Renal cortex interstitium (tissue), 11 donors: Measurements from ENCODE around the gene CUL7. TPM values are rescaled to one million over a fixed set of nuclear protein-coding genes. Genes with fewer than 3 reads are reported as not detected.

Experiments
- DNase-seq, 11 donors: peaks; one replicate each; pipeline ENCODE4 v3.0.0-alpha.2; 2013; ENCODE audit warnings: low read depth in 9 of 11, low spot score in 4 of 11; ENCODE audit errors: extremely low read depth in 1 of 11
- polyA plus RNA-seq, 3 donors: library from polyadenylated mRNA; unstranded; fragments of 120-200 nt; gene quantifications; one replicate each; pipeline ENCODE4 v1.2.1, GENCODE V29; 2013; ENCODE audit not compliant: insufficient read length in 3 of 3

Gene CUL7
- polyA plus RNA-seq, 3 donors: 47.5 to 57.8 (median 57.7) TPM

- no peak for DNase-seq
These were observed 21.3 kb downstream of the CUL7 start for GRCh38 chr6:43032326-43032725.

DNA sequence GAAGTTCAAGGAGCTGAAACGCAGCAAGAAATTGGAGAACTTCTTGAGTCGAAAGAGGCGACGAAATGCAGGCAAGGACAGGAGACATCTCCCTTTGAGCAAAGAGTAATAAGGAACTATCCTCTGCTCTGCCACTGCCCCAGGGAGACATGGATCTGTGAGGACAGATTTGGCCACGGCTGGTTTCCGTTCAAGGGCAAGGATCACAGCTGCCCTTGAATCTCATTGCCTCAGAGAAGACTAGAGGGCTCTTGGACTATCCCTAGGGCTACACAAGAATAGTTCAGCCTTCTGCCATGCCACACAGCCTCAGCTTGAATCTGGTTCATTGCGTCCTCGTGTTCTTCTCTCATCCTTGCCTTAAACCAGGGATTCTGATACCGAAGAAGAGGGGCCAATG lies 24.5 kb downstream of the CUL7 start:
- DNase-seq: no peak

GRCh38 chr6:43026365-43026764 lies 27.3 kb downstream of the CUL7 start:
- DNase-seq: no peak

- DNase-seq: no peak
These were observed 29.2 kb downstream of the CUL7 start for GRCh38 chr6:43024436-43024835.

DNA sequence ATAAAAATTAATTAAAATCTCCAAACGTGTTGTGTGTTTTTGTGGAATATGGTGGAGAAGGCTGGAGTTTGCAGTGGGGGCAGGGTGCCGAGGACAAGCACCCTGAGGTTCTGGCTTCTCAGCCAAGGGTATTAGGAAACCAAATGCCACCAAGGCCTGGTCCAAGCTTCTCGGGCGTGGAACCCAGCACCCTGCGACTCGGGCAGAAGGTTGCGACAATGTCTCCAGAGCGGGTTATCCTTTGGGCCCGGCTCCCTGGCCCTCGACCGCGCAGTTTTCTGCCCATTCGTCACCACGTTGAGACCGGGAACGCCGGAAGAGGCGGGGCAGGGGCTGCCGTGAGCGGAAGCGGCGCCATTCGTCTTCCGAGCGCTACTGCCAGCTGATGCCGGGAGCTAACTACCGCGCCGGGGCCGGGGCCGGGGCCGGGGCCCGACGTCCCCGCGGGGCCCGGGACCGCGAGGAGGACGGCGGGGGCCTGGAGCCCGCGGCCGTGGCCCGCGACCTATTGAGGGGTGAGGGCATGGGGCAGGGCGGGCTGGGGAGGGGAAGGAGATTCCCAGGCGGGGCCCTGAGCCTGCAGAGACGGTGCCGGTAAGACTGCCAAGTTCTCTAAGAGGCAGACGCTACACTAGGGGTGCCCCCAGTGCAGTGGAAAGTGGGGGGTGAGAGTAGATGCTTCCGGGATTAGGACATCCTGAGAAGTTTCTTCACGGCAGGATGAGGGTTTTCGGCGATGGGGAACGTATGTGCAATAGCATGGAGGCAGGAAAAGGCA lies 32.2 kb downstream of the CUL7 start, which contains the start of gene RRP36:
Gene RRP36 (plus strand): TSS at position 354 of the 778 bp plus-strand sequence. CDS start 32 bp downstream, at position 386.
- peak in 10 of 11 donors; percentile 13 to 71 (median 60) for DNase-seq

DNA sequence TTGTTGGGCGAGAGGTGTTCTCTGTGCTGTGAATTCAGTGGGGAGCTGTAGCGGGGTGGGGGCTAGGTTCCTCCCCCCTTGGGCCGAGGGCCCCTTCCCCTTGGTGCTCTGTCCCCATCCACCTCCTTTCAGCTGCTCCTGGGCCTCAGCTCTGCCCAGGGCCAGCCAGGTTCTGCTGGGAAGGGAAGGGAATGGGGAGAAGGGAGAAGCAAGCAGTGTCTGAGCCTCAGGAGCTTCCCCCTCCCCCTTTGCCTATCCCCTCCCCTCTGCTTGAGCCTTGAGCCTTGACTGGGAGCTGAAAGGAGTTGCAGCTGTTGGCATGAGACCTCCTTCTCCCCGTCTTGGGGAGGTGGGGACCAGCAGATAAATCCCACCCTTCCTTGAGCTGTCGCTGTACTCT lies 32.8 kb downstream of the CUL7 start:
- peak in 6 of 11 donors; percentile 25 to 54 (median 36) for DNase-seq

DNA sequence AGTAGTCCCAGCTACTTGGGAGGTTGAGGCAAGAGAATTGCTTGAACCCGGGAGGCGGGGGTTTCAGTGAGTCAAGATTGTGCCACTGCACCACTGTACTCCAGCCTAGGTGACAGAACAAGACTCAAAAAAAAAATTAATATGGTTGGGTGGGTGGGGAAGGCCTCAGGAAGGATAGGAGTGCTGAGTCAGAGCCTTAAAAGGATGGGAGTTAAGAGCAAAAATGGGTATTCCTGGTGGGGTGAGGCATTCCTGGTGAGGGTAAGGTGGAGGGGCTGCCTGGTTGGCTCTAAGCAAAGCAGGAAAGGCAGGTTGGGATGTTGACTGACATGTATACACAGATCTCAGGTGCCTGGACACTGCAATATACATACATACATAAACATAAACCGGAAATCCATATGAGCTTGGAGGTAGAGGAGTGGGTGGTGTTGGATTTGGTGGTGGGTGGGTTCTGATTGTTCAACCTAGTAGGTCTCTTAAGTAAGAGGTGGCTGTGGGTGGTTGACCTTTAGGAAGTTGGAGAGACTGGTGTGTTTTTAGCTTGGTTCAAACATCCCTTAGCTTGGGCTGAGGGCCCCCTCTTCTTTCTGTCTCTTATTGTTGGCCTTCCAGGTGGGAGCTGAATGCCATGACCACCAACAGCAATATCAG lies 33.5 kb downstream of the CUL7 start:
- no peak for DNase-seq

DNA sequence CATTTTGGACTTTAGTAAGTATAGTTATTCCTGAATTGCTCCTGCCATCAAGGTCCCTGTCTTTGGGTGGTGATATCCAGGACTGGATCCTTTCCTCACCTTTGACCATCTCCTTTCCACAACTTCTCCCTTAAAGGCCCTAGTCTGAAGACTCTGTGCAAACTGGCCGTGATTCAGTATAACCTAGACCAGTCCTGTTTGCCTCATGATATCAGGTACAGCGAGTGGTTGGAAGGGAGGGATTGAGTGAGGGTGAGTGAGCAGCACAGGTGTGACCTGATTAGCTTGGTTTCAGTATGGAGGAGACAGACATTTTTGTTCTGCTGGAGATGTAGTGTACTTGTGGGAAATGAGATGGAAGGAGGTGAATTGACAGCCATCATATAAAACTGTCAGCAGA lies 34.5 kb downstream of the CUL7 start:
- DNase-seq: no peak

- no peak for DNase-seq
These were observed 36.7 kb downstream of the CUL7 start for GRCh38 chr6:43016943-43017334.

- no peak for DNase-seq
These were observed 37.3 kb downstream of the CUL7 start for GRCh38 chr6:43016176-43016942.

DNA sequence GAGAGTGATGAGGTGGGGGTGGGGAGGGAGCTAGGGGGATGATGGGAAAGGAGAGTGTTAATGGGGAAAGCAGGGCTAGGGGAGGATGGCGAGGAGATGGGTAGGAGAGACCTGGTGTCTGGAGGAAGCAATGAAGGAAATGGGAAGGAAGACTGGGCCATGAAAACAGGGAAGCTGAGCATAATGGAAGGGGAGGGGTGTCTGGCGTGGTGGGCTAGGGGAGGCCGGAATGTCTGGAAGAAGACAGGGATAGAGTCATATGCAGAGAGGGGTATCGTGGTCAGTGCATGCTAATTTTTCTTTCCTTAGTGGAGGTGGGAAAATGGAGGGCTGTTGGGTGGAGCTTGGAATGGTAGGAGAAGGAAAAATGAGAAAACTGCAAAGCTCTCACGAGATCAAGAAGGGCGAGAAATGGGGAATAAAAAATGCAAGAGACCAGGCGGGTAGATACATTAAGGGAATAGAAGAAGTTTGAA lies 39.2 kb downstream of the CUL7 start:
- no peak for DNase-seq

DNA sequence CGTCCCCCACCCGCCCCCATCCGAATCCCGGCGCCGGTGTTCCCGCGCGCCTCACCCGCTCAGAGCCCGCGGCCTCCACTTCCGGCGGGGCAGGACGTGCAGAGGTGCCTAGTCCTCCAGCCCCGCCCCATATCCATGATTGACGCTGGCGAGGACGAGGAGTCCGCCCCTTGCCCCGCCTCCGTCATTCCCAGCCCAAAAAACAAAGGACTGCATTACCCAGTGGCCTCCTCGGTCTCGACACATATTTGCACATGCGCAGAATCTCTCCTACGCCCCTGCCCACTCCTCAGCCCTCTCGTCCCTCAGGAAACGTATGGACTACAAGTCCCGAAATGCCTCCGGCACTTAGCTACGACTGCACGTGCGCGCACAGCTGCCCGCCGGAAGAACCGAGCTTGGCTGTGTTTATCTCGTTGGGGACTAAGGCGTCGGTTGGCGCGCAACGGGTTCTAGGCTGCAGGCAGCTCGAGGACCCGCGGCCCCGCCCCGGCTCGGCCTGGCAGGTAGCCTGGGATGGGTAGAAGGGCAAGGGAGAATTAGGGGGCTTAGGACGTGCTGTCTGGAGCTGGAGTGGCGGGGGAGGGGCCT lies 39.7 kb downstream of the CUL7 start, which contains the start of the genes KLHDC3 and MEA1:
Gene KLHDC3 (plus strand): TSS at position 407 of the 591 bp plus-strand sequence. CDS start 2,944 bp downstream, outside the sequence.
Gene MEA1 (minus strand): TSS at position 104 of the 591 bp plus-strand sequence. CDS start 133 bp downstream, outside the sequence.
- DNase-seq: peak; percentile 97 to 100 (median 99)

GRCh38 chr6:43013097-43013842 lies 40.4 kb downstream of the CUL7 start:
- no peak for DNase-seq

- DNase-seq: no peak
These were observed 41.3 kb downstream of the CUL7 start for GRCh38 chr6:43012364-43012763.

DNA sequence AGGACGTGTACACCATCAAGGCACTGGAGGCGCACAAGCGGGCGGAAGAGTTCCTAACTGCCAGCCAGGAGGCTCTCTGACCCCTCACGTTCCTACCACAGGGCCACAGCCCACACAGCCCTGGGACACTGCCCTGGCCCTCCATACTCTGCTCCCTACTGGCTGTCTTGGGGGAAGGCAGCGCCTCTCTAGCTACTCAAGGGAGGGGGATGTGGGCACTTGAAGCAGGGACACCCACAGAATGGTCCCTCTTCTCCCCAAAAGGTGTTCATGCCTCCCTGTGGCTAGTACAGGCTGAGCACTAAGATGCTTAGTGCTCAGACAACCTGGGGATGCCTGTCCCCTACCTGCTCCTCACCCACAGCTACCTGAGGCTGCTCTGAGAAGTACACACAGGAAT lies 42.4 kb downstream of the CUL7 start:
- no peak for DNase-seq

GRCh38 chr6:43009124-43009523 lies 44.5 kb downstream of the CUL7 start:
- DNase-seq: peak in 1 of 11 donors; percentile 5

- no peak for DNase-seq
These were observed 46.5 kb downstream of the CUL7 start for GRCh38 chr6:43007126-43007525.

GRCh38 chr6:43006251-43006650 lies 47.4 kb downstream of the CUL7 start:
- no peak for DNase-seq
